GM12874 (cell line): ENCODE measurements around the gene EPOP.
A peak's percentile ranks its signal among the peaks of the same experiment; 100 is the strongest.

ENCODE experiments used
- TF ChIP-seq, protein P1 (sequence below): IDR thresholded peaks from 2 replicates; pipeline ENCODE4 v1.5.1; 2011; ENCODE audit warnings: low read depth, mild to moderate bottlenecking, control low read depth, low read length, moderate library complexity; ENCODE audit not compliant: insufficient read depth

EPOP gene

DNA sequence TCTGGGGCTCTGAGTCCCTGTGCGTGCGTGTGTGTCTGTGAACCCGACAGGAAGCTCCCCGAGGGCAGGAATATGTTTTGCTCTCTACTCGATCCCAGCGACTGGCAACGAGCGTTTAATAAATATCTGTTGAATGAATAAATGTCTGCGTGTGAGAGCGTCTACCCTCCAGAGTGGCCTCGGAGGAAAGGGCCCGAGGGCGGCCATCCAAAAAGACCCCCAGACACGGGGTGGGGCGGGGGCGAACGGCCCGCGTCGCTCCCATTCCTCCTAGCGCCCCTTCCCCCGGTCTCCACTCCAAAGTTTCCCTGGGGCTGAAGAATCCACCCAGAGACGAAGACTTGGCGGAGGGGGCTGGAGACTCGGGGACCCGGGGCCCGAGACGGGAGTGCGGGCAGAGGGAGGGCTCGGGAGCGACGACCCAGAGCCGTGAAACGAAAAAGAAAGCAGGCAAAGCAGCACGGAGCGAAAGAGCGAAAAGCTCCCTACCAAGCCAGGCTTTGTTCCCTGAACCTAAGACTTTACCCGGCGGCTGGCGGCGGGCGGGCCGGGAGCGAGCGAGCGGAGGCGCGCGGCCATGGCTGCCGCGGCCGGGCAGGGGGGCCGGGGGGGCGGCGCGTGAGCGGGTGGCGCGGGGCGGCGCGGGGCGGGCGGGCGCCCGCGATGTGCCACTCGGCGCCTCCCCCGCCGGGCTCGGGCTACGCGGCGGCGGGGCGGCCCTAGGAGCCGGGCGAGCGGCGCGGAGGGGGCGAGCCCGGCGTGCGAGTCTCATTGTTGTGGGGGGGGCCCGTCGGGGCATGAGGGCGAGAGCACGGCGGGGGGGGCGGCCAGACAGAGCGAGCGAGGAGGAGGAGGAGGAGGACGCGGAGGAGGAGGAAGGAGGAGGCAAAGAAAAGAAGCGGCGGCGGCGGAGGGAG is 30.1 kb upstream of the EPOP start, which contains the start of gene MLLT6:
Gene MLLT6 (plus strand): TSS at position 668 of the 917 bp plus-strand sequence. CDS start 360 bp downstream, outside the sequence.
- TF ChIP-seq, protein P1, sequence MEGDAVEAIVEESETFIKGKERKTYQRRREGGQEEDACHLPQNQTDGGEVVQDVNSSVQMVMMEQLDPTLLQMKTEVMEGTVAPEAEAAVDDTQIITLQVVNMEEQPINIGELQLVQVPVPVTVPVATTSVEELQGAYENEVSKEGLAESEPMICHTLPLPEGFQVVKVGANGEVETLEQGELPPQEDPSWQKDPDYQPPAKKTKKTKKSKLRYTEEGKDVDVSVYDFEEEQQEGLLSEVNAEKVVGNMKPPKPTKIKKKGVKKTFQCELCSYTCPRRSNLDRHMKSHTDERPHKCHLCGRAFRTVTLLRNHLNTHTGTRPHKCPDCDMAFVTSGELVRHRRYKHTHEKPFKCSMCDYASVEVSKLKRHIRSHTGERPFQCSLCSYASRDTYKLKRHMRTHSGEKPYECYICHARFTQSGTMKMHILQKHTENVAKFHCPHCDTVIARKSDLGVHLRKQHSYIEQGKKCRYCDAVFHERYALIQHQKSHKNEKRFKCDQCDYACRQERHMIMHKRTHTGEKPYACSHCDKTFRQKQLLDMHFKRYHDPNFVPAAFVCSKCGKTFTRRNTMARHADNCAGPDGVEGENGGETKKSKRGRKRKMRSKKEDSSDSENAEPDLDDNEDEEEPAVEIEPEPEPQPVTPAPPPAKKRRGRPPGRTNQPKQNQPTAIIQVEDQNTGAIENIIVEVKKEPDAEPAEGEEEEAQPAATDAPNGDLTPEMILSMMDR = no peak

DNA sequence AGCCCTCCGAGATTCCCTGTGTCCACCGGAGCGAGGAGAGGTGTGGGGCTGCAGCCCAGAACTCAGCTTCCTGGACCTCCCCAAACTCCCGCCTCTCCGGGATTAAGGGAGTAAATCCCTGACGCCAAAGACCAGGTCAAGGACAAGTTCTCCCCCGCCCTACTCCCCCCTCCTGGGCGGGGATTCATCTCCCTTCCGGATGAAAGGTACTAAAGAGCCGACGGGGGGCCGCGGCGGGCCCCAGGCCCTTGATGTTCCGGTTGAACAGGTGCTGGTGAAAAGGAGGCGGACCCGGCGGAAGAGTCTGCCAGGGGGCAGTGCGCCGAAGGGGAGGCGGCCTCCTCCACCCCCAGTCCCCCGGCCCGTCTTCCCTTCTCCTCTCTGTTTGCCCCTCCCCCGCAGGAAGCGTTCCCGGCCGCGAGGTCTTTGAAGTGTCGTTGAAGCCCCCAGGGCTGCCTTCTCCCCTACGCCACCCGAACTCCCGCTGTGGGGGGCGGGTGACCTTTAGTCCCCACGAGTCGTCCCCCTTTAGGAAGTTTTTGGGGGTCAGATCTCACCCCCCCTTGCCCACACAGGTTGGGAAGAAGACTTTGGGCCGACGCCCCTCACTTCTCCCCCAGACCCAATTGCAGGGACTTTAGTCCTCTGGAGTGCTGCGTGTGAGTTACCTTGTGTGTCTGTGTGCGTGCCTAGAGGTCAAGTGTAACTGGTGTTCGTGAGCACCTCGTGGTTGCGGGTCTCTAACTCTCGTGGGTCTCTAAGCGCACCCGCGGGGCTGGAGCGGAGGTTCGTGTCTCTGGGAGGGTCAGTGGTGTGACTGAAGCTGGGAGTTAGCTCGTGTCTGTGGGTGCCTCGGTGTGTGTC is 29.2 kb upstream of the EPOP start:
- TF ChIP-seq, protein P1 = 0 out of 2 replicates have a peak, but pooled peaks have one; percentile 14

DNA sequence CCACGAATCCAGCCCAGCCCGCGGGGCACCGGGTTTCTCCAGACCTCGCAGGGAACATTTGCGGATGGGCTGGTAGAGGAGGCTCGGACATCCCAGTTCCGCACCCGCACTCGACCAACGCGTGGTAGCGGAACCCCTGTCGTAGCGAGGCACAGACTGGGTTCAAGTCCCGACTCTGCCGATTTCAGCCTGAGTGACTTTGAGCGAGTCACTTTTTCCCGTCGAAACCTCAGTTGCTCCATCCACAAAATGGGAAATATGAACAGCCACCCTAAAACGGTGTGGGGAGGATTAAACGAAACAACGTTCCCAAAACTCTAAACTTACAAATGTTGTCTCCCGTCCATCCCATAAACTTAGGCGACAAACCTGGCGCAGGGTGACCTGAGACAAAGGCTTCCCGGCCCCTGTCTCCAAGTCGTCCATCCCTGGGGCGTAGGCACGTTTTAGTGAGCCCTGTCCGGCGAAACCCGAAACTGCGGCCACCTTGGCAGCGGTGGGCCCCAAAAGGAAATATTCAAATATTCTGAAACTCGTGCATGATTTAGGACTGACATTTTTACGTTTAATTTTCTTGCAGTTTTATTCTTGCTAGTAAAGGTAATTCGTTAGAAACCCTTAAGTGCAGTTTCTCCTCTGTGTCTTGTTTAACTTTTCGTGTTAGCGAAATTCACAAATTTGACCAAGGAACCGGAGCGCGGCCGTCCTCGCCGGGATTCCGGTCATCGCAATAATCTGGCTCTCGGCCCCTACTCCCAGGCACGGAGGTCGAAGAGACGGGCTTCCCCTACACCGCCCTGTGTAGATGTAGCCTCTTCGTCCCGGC is 28.4 kb upstream of the EPOP start:
- TF ChIP-seq, protein P1 = no peak

DNA sequence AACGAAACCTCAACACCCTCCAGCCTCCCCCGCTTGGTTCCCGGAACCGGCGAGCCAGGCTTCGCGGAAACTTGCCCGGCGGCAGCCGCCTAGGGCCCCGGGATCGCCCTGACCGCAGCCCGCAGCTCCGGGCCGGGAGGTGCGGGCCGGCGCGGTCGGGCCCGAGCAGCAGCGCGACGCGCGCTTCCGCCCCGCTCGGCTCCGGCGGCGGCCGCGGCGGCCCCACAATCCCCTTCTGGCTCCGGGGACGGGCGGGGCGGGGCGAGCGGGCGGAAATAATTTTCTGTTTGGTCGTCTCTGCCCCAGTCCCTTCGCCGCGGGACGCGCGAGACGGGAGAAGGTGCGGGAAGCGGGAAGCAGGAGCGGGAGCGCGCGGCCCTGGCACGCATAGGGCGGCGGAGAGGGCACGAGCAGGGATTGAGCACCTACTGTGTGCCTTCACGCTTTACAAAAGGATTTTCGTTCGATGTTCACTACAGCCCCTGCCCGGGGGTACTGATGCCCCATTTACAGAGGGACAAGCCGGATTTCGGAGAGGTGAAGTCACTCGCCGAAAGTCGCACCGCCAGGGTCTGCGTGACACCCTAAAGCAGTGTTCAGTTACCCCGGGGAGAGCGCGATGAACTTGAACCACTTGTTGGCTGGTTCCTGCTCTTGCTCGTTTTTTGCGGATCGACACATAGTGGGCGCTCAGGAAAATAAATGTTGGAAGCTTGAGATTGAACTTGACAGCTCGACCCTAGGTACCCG is 27.6 kb upstream of the EPOP start:
- TF ChIP-seq, protein P1 = no peak

DNA sequence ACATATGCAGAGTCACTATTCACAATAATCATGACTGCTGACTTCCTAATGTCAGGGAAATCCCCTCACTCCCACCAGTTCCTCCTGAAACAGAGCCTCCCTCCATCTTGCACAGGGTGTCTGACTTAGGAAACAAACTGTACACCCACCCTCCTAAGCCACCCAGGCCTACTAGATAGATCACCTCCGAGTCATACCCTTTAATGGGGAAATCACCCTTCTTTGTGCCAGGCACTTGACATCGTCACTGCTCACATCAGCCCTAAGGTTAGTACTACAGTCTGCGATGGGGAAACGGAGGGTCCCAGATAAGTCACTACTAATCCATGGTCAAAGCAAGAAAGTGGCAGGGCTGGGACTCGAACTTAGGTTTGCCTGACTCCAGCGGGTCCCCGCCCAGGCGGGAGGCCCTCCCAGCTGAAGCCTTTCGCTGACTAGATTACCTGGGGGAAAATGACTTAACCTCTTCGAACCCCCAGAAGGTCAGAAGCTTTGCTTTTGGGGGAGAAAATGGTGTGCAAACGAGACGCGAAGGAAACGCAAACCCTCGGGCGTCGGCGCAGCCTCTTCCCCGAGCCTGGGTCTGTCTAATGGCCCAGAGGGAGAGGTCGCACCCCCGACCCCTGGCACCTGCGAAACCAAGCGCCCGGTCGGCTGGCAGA is 26.9 kb upstream of the EPOP start:
- TF ChIP-seq, protein P1 = no peak

DNA sequence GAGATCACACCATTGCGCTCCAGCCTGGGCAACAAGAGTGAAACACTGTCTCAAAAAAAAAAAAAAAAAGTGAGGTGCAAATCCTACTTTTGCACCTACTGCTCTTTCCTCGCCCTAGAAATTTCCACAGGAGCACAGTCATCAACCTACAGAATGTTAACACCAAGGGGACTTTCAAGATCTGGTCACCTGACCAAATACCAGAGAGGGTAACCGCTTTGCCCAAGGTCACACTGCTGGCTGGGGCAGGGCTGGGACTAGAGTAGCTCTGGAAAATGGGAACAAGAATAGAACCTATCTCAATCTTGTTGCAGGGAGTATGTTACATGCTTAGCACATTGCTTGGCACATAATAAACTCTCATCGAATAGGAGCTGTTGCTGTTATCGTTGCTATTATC is 24.0 kb upstream of the EPOP start:
- TF ChIP-seq, protein P1 = no peak
